Left hindlimb (tissue), 1 donor: ENCODE data around the gene HOXB5.

Experiments
- DNase-seq: peaks from one replicate; pipeline ENCODE4 v3.0.0-alpha.2; 2018

HOXB5 gene

GRCh38 chr17:48589060-48589830 is 4.3 kb downstream of the HOXB5 start:
- no peak for DNase-seq

- DNase-seq: no peak
These were observed 5.1 kb downstream of the HOXB5 start for GRCh38 chr17:48588528-48588927.

DNA sequence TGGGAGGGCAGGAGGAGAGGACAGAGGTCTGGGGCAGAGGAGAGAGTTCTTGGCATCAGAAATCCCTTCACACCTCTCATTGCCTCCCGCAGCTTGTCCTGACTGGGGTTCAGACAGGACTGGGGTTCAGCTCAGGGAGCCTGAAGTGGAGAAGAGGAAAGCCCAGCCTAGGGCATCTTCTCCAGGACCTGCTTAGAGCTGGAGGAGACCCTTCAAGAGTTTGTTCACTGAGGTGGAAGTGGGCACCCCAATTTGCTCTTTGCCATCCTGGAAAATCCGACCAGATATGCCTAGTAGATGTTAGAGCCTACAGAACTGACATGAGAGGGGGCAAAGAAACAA is 5.5 kb downstream of the HOXB5 start:
- no peak for DNase-seq

GRCh38 chr17:48587276-48588073 is 6.1 kb downstream of the HOXB5 start:
- no peak for DNase-seq

GRCh38 chr17:48586355-48587258 is 7.0 kb downstream of the HOXB5 start:
- DNase-seq: no peak

DNA sequence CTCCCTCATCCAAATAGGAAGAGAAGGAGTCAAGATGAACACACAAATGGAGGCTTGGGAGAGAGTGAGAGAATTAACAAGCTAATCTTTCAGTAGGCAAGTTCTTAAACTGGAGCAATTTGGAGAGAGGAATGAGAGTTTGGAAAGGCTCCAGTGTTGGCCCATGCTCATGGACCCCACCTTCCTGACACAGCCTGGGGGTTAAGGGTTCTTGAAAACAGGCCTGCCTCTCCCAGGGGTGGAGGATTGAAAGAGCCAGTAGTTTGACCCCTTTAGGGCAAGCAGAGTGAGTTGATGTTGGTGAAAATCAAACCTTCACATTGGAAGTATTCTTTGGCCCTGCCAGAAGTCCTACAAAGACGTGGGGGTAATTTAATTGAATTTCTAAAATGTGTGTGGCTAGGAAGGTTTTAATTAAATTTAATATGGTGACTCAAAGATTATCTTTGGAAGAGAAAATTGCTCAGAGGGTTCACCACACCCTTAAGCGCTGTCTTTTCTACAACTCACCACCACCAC is 9.3 kb downstream of the HOXB5 start:
- no peak for DNase-seq

- no peak for DNase-seq
These were observed 9.8 kb downstream of the HOXB5 start for GRCh38 chr17:48583708-48584222.

DNA sequence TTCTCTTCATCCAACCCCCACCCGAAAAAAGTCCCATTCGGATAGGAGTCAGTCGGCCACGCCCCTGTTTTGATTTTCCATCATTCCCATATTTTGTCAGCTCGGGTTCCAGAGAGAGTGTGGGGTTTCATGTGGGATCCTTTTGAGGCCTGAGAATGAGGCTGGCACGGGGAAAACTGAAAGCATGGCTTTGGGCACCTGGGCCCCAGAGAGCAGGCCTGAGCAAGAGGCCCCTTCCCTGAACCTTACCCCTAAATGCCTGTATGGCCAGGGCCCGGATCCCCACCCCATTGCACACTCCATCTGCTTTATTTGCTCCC is 10.9 kb downstream of the HOXB5 start:
- DNase-seq: no peak

DNA sequence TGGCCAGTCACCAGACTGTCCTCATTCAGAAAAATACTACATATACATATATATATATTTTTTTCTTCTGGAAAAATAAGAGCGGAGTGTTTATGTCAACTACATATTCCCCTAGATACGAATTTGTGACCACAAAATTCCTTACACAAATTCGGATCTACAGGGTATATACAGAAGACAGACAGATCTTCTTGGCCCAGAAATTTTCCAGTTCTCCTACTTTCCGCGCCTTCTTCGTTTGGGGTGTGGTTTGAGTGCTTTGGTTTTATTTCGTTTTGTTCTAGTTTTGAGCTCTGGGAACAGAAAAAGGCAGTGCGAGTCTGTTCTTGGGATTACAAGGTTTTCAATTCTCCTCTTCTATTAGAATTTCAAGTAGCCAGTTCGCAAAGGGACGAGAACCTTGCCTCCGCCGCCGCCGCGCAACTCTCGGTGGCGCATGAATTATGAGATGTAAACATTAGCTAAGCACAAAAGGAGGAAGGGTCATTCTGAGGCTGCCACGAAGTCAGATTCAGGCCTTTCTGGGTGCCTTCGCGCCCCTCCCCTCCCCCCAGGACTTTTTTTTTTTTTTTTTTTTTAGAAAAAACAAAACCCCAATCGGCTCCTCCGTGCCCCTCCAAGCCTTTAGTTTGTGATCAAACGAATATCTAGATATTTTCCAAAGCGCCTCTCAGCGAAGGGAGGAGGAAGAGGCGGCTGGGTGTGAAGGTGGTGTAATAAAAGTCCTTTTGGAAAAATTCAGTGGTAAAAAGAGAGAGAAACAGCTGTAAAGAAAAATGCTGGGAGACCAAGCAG is 13.6 kb downstream of the HOXB5 start:
- DNase-seq: no peak

DNA sequence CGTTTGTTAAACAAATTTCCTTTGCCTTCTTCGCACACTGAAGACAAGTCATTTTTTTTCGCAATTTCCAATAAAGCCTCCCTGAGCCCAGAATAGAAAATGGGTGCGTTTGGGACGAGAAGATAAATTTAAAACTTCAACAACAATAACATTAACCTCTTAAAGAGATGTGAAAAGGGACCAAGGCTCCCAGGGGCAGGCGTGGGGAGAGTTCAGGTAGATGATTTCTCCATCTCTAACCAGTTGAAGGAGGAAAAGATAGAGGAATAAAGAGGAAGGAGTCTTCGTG is 14.2 kb downstream of the HOXB5 start:
- no peak for DNase-seq

DNA sequence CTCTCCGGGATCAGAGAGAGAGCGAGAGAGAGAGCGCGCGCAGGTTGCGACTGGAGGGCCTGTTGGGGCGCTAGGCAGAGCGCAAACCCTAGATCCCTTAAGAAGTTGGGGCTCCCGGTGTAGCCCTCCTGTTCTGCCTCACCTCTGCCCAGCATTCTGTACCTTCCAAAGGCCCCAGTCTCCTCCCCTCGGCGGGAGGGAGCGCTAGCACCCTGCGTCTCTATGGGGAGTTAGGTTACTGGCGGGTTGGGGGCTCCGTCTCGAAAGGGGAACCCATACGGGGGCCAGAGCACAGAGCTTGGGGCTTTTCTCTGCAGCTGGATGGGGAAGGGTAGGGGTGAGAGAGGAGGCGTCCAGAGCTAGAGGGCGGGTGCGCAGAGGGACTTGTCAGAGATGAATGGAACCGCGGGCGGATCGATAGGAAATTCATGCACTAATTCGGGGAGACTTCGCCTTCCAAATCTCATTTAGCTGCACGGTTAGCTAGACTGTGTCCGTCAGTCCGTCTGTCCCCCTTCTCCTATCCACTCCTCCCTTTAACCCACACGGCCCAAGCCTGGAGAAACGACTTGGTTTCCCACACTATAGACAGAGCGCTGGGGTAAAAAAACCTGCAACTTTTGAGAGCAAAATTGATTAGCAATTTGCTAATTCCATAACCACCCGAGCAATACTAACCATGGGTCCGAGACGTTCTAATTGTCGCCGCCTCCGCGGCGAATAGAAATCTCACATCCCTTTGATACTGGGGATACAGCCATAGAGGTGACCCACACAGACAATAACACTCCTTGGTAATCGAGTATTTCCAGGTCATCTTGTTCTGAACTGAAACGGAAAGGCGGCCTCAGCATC is 14.7 kb downstream of the HOXB5 start:
- DNase-seq: no peak

- DNase-seq: peak; percentile 80
These were observed 15.5 kb downstream of the HOXB5 start, which contains the start of gene HOXB4 for GRCh38 chr17:48577946-48578615. Gene HOXB4, minus strand, starts transcription at chr17:48578350. Its CDS starts 31 bp downstream, at chr17:48578319.

- no peak for DNase-seq
These were observed 16.1 kb downstream of the HOXB5 start for GRCh38 chr17:48577330-48577945.

DNA sequence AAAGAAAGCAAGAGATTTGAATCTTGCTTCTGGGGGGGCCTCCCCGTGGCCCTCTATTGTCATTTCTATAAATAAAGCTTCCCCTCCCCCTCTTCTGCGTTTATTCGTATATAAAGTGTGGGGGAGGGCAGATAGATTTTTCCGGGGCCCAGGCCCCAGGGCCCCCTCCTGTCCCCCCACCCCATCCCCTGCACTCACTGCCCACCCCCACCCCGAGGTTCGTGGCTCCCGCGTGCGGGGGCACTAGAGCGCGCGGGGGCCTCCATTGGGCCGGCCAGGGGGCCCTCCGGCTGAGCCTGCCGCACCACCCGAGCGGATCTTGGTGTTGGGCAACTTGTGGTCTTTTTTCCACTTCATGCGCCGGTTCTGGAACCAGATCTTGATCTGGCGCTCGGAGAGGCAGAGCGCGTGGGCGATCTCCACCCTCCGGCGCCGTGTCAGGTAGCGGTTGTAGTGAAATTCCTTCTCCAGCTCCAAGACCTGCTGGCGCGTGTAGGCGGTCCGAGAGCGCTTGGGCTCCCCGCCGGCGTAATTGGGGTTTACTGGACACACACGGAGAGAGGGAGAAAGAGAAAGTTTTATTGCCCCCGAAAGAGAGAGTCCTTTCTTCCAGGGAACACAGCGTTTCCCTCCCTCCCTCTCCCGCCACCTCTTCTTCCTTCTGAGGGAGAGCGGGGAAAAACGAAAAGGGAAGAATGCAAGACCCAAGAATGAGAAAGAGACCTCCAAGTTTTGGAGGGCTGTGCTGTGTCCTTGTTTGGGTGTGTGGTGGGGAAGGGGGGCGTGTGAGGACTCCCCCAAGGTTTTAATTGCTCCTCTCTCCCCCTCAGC is 16.9 kb downstream of the HOXB5 start:
- no peak for DNase-seq

DNA sequence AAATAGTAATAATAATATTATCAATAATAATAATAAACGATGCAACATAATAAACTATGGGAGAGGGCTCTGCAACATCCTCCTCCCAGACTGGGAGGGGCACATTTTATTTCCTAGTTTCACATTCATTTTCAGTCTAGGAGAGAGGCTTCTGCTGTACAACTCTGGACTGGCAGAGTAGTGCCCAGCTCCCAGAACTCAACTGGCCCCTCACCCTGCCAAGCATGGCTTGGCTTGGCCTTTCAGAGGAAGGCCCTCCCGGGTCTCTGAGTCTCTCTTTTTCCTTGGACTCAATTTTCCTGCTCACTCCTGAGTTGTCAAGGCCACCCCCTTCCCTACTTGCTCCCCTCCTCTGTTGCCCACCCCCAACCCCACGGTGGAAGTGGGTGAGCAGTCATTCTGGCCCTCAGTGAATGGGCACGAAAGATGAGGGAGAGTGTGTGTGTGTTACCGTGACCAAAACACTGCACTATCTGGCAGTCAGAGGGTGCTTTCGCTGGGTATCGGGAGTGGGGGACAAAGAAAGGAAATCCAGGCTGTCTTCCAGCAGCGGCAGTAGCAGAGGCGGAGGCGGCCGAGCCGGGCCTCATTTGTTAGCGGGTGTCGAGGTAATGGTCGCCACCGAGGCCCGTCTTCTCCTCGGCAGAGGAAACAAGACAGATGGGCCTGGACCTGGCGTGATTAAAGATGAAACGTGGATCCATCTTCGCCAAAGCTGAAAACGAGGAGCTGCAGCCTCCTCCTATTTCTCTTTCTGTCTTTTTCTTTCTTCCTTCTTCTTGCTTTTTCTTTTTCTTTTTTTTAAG is 17.7 kb downstream of the HOXB5 start:
- DNase-seq: no peak

DNA sequence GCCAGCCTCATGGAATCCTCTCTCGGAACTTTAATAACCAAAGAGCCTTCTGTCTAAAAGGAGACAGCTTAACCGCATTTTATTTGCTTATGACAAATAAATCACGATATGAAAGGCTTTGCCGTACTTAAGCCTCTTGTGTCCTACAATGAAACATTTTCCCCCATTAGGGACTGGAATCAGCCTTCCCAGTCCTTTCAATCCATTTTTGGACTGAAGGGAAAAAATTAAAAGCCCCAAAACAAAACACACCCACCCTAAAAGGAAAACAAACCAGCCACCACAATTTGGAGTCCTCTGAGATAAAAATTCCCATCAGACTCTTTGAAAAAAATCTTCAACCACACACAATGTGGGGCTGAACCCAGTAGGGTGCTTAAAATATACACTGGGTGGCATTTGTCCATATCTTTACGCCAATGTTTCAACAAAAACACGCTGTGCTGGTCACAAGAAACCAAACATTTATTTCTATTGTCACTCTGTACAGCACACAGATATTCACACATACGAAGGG is 18.5 kb downstream of the HOXB5 start:
- no peak for DNase-seq

DNA sequence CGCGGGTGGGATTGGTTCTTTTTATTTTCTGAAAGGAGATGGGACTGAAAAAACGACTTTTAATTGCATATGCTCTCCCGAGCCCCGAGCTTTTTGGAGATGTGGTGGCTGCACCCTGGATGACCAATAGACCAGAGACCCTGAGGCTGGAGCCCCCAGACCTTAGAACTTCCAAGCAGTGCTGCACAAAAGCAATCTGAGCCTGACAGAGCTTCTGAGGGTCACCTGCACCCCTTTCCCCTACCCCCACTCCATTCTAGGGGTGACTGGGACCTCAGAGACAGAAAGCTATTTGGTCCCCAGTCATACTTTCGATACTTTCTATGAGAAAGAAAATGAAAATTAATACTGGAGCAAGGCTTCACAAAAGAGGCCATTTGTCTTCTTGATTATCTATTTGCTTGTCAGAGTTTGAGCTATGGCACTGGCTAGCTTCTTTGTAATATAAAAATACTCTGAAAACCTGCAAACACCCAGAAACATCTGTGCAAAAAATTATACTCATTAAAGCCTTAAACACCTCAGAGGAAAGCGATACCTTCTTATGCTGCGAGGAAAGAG is 19.0 kb downstream of the HOXB5 start:
- no peak for DNase-seq
